Mononuclear cell (primary cell): Measurements from ENCODE around the gene SHISA7. TPM values are rescaled to one million over a fixed set of nuclear protein-coding genes. Genes with fewer than 3 reads are reported as not detected.
A peak's percentile ranks its signal among the peaks of the same experiment; 100 is the strongest.
"Not testable (repeated sequence)": the region's sequence is repeated elsewhere in the genome, so short reads cannot be mapped to it uniquely, and the experiment has no call there.

Source experiments
- H3K27me3 ChIP-seq: 2 replicates; pipeline ENCODE4 v1.6.0; 2011; ENCODE audit warnings: low read length, control low read depth; ENCODE audit not compliant: insufficient read depth
- H3K4me1 ChIP-seq: 2 replicates; pipeline ENCODE4 v1.5.1; 2011; ENCODE audit warnings: mild to moderate bottlenecking, low read length, control low read depth; ENCODE audit not compliant: insufficient read depth
- H3K4me3 ChIP-seq: 2 replicates; pipeline ENCODE4 v1.5.1; 2011; ENCODE audit warnings: mild to moderate bottlenecking, low read length, moderate library complexity
- H3K9me3 ChIP-seq: 2 replicates; pipeline ENCODE4 v1.5.1; 2011; ENCODE audit warnings: low read depth, mild to moderate bottlenecking, control low read depth, low read length
- total RNA-seq: library from RNA; depleted of rRNA; stranded (reverse); fragments of >200 nt; gene quantifications from one replicate; pipeline ENCODE4 v1.2.3, GENCODE V29; 2012

The SHISA7 gene
- total RNA-seq, 1 donor, result not detected

DNA sequence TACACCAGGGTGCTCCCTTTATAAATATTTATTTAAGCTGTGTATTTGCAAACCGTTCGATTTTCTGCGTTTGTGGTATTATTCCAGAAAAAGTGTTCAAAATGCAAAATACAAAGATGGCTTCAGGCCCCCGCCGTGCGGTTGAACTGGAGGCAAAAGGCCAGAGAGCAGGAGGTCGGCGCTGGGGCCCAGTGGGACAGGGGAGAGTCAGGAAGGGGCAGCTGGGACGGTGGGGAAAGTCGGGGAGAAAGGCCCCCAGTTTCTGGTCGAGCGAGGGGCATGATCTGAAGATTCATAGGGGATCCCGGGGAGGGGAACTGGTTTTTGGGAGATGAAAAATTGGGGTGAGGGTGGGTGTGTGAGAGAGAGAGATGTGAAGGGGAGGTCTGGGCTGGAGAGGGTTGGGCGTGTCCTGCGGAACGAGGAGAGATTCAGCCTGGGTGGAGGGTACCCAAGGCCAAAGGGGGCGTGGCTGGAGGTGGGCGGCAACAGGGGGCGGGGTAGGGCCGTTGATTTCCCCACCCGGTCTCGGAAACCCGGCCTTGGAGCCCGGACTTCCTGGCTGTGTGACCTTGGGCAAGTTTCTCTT is 17.7 kb upstream of the SHISA7 start:
- peak overlapping the region; percentile 71 for H3K4me3 ChIP-seq
- H3K4me1 ChIP-seq, result peaks cover 19% of the 10 kb centered on the region
- H3K9me3 ChIP-seq, result no peaks in the 10 kb centered on the region
- no peaks in the 10 kb centered on the region for H3K27me3 ChIP-seq

DNA sequence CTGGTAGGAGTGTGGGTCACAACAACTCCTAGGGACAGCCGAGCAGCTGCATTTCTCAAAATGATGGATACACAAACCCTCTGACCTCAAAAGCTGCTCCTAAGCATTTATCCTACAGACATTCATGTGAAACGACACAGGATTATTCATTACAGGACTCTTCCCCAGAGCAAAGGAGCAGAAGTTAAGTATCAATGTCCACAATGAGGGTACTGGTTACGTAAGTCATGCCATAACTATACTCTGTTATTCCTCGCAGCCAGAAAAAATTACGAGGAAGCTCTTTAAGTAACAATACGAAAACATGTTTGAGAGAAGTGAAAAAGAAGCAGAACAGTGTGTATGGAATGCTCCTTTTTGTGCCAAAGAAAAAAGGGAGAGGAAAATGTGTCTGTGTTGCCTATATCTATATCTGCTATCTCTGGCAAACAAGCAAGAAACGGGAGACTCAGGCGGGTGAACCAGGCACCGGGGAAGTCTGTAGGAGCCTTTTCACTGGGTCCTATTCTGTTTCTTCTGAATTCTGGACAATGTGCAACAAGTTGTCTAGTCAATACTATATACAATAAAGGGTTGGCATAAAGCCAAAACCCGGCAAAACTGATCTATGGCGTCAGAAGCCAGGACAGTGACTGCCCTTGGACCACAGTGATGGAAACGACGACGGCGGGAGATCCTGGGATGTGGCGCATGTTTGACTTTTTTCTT is 17.0 kb upstream of the SHISA7 start:
- H3K9me3 ChIP-seq, result no peaks in the 10 kb centered on the region
- peaks cover 19% of the 10 kb centered on the region for H3K4me1 ChIP-seq

DNA sequence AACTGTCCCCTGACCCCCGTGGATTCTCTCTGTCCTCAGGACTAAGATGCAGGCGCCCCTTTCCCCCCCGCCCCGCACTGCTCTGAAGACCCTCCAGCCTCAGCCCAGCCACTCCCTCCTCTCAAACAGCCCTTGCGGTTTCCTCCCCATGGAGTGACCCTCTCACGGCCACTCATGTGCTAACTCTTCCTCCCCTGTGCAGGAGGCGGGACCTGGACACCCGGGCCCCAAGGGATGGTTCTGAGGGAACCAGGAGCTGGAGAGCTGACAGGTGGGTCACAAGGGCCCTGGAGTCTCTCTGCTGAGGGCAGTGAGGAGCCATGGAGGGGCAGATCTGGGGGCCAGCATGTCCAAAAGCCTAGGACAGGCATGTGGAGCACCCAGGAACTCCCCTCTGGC is 16.4 kb upstream of the SHISA7 start:
- peaks cover 19% of the 10 kb centered on the region for H3K4me1 ChIP-seq
- H3K9me3 ChIP-seq, result no peaks in the 10 kb centered on the region
- H3K4me3 ChIP-seq, result no peak overlapping the region
- no peaks in the 10 kb centered on the region for H3K27me3 ChIP-seq

More for the DNA sequence above, 17.0 kb upstream of the SHISA7 start:
- Histone ChIP-seq H3K4me3 (no peak overlapping the region), H3K27me3 (no peaks in the 10 kb centered on the region)

DNA sequence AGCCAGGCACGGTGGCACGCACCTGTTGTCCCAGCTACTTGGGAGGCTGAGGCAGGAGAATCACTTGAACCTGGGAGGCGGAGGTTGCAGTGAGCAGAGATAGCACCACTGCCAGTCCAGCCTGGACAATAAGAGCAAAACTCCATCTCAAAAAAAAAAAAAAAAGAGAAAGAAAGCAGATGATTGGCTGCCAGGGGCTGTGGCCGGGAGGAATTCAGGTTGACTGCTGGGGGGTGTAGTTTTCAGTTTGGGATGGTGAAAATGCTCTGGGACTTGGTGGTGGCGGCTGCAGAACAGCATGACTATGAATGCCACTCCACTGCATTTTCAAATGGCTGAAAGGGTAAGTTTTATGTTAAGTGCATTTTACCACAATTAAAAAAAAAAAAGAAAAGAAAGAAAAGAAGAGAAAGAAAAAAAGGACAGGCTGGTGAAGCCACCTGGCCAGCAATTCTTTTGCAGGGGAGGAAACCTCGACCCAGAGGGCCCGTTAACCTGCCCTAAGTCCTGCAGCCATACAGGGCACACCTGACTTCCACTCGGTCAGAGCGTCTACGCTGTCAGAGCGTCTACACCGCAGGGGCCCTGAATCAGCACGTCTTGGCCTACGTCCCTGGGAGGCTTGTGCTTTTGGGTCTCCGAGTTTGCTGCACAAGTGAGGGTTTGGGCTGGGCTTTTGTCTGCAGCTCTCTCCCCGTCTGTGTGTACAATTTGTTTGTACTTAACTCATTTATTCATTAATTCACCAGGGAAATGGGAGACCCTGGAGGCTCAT is 14.8 kb upstream of the SHISA7 start:
- Histone ChIP-seq H3K4me3 (no peak overlapping the region), H3K4me1 (peaks cover 19% of the 10 kb centered on the region), H3K9me3 (no peaks in the 10 kb centered on the region), H3K27me3 (no peaks in the 10 kb centered on the region)

DNA sequence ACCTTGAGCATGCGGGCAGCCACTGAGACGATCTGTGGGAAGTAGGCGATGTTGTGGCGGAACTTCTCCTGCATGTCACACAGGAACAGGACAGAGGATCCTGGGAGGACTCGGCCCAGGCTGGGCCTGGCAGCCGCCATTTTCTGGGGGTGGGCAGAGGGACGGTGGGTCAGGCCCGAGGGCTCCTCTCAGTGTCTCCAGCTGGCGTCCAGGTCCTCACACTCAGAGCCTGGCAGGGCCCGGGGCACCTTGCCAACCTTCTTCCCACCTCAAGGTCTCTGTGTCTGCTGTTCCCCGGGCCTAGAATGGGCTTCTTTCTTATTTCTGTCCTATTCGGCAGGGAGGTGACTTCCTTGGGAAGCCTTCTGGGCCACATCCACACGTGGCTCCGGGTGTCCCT is 13.2 kb upstream of the SHISA7 start:
- Histone ChIP-seq H3K4me1 (peaks cover 16% of the 10 kb centered on the region), H3K9me3 (no peaks in the 10 kb centered on the region), H3K4me3 (no peak overlapping the region), H3K27me3 (peaks cover 6% of the 10 kb centered on the region)

DNA sequence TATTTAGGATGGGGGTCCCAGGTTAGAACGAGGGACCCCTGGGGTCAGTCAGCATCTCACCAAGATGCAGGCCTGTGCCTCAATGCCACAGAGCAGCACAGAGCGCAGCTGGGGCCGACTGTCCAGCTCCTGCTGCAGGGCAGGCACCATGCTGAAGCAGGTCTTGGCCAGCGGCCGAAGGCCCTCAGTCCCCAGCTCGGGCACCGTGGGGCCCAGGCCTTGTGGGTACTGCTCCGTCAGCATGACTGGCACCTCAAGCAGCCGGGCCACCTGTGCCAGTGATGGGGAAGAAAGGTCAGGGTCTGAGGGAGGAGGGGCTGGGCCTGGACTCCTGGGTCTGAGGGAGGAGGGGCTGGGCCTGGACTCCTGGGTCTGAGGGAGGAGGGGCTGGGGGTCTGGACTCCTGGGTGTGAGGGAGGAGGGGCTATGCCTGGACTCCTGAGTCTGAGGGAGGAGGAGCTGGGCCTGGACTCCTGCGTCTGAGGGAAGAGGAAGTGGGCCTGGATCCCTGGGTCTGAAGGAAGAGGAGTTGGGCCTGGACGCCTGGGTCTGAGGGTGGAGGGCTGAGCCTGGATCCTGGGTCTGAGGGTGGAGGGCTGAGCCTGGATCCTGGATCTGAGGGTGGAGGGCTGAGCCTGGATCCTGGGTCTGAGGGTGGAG is 12.6 kb upstream of the SHISA7 start:
- H3K27me3 ChIP-seq, result peaks cover 6% of the 10 kb centered on the region
- H3K9me3 ChIP-seq, result no peaks in the 10 kb centered on the region
- peaks cover 10% of the 10 kb centered on the region for H3K4me1 ChIP-seq
- H3K4me3 ChIP-seq, result no peak overlapping the region

DNA sequence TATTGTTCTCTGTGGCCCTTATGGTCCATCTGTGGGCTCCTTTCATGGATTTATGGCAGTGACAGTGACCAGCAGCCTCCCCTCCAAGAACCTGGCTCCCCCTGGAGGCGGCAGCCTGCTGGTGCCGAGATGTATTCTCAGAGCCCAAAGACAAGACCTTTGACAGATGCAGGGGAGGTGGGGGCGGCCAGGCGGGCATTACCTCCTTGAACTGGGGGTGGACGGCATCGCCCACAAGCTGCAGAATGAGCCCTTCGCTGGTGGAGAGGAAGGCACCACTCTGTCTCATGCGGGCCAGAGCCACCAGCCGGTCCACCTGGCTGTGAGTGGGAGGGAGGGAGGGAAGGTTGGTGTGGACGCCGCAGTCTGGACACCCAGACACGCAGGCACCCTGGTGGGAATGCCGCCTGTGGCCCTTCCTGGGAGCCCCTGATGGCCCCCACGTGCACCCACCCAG is 11.7 kb upstream of the SHISA7 start:
- Histone ChIP-seq H3K4me3 (no peak overlapping the region), H3K9me3 (no peaks in the 10 kb centered on the region), H3K4me1 (peaks cover 5% of the 10 kb centered on the region)

DNA sequence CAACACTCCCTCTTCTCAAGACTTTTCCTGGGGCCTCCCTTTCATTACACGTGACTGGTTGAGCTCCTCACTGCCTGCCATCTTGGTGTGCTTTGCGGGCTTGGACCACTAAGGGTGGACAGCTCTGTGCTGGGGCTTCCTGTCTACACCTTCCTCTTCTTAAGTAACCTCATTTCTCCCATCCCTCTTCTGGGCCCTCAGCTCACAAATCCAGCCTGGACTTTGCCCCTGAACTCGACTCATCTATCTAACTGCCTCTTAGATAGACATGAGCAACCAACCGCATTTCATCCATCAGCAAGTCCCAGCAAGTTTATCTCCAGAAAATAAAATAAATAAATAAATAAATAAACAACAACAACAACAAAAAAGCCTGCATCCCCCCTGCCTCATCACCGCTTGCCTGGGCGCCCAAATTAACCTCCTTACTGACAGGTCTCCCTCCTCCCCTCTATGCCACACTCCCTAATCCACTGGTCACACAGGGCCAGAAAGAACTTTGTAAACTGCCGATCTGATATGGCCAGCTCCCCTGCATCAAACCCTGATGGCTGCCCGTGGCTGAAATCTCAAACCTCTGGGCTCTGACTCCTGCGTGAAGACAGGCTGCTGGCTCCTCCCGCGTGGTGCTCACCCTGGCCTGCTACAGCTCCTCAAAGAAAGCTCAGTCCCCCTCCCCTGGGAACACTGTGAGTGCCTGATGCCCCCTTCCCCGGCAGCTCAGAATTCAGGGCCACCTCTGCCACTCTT is 10.6 kb upstream of the SHISA7 start:
- Histone ChIP-seq H3K27me3 (peaks cover 18% of the 10 kb centered on the region), H3K4me1 (peaks cover 5% of the 10 kb centered on the region), H3K4me3 (no peak overlapping the region), H3K9me3 (no peaks in the 10 kb centered on the region)

More for the DNA sequence above, 11.7 kb upstream of the SHISA7 start:
- H3K27me3 ChIP-seq, result peaks cover 11% of the 10 kb centered on the region

DNA sequence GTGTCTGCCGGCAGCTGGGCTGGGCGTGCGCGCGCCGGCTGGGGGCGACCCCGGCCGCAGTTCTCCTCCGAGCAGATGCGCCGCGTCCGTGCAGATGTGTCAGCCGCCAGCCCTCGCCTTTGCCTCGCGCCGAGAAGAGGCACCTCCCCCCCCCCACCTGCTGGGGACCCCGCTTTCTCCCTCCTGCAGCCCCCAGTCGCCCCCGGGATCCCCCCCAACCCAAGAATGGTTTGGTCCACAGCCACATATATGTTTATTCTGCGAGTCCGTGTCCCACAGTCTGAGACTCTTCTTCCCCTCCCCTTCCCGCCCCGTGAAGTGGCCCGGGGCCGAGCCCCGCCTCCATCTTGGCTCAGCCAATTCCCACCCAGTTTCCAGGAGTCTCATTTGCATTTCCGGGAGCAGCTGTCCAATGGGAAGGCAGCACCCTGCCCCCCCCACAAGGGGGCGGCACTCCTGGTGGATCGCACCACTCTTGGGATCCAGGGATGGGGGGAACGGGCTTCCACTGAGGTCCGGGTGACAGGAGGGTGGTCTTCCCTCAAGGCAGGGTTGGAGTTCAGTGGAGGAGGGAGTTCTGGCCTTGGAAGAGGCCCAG is 9.7 kb upstream of the SHISA7 start:
- H3K27me3 ChIP-seq, result peaks cover 18% of the 10 kb centered on the region

DNA sequence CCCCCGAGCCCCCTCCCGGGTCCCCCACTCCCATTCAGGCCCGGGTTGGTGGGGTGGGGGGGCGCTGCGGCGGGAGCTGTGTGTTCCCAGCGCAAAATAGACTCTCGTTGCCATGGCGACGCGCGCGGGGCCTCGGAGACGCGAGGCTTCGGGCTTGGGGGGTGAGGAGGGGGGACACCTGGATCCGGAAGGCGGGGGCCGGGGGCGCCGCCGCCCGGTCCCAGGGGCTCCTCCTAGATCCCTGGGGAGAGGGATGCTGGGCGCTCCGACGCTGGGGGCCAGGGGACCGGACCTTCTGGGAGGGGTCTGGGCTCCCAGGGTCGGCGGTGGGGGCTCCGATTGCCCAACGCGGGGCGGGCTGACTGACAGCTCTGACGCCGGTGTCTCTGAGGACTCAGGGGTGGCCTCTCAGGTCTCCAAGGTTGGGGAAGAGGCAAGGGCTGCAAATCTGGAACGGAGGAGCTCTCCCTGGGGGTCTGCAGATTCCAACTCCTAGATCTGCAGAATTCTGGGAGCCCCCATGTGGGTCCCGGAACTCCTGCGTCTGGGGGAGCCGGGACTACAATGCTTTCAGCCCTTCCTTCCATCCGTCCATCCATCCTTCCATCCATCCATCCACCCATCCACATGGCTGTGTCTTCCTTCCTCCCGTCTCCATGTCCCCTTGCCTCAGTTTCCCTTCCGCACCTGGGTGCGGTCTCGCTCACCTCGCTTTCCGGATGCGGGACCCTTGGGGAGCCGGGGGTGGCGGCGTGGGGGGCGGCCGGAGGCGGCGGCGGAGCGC is 9.1 kb upstream of the SHISA7 start:
- Histone ChIP-seq H3K4me1 (peaks cover 5% of the 10 kb centered on the region), H3K27me3 (peaks cover 18% of the 10 kb centered on the region), H3K4me3 (no peak overlapping the region), H3K9me3 (no peaks in the 10 kb centered on the region)

More for the DNA sequence above, 9.7 kb upstream of the SHISA7 start:
- Histone ChIP-seq H3K9me3 (no peaks in the 10 kb centered on the region), H3K4me3 (no peak overlapping the region), H3K4me1 (peaks cover 5% of the 10 kb centered on the region)

DNA sequence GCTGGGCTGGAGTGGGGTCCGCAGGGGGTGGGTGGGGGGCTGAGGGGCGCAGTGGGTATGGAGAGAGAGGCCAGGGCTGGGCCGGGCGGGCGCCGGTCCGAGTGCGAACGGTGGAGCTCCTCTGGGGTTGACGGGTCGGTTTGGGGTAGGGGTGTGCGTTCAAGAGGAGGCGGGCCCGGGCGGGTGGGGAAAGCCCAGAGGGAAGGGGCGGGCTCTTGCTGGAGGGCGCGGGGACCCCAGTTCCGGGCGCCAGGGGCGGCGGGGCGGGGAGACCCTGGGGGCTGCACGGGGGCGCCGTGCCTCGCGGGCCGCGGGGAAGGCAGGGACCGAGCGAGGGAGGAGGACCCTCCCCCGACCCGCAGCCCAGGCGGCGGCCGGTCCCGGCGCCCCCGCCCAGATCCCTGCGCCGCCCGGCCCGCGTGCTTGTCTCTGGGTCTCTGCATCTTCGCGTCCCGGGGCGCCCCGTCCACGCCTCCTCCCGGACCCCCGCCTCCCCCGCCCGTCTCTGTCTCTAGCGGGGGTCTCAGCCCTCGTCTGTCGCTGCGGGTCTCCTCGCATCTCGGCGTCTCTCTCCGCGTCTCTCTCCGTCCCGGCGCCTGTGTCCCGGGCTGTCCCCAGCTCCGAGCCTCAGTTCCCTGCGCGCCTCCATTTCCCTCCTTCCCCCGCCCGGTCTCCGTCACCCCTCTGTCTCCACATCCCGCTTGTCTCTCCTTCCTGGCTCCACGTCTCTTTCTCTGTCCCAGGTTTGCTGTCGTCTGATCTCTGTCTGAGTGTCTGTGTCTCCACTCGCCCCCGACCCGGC is 8.3 kb upstream of the SHISA7 start:
- no peak overlapping the region for H3K4me3 ChIP-seq
- H3K9me3 ChIP-seq, result no peaks in the 10 kb centered on the region
- peaks cover 5% of the 10 kb centered on the region for H3K4me1 ChIP-seq
- peaks cover 18% of the 10 kb centered on the region for H3K27me3 ChIP-seq

DNA sequence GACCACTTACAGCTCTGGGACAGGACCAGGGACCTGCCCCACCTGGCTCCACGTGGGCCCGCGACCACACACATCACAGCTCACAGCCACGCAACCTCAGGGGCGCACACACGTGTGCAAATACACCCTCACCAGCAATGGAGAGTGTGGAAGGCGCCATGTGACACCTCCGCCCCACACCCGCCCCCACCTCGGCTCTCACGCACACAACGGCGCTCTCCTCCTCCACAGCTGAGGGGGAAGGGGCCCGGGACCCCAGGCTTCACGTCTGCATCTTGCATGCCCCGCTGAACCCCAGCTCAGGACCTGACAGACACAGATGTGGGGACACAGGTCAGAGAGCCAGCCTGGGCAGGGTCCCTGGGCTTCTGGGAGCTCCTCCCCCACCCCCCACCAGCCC is 6.4 kb upstream of the SHISA7 start:
- Histone ChIP-seq H3K4me3 (no peak overlapping the region), H3K9me3 (no peaks in the 10 kb centered on the region), H3K27me3 (peaks cover 26% of the 10 kb centered on the region), H3K4me1 (peaks cover 5% of the 10 kb centered on the region)

DNA sequence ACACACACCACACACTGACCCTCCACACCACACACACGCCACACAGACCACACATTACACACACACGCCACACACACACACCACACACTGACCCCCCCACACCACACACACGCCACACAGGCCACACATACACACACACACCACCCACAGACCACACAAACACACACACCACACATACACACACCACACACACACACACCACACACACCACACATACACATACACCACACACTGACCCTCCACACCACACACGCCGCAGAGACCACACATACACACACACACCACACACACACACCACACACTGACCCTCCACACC is 5.0 kb upstream of the SHISA7 start:
- not testable (repeated sequence) for H3K4me3 ChIP-seq, H3K4me1 ChIP-seq, H3K9me3 ChIP-seq
- peaks cover 37% of the 10 kb centered on the region for H3K27me3 ChIP-seq
